Gastrocnemius medialis (tissue), 4 donors: Measurements from ENCODE around the gene SLC22A2.

ENCODE experiments used
- CTCF ChIP-seq, 5 experiments: fragments of 450-650 bp in 3 of 5; fragments of 200-600 bp in 2 of 5; sonication (generic) in 2 of 5; IDR thresholded peaks in 4 of 5; conservative IDR thresholded peaks in 1 of 5; 1 replicate in 4 of 5; 2 replicates in 1 of 5; pipeline ENCODE4 v1.5.1; 2016 to 2019; ENCODE audit warnings: antibody characterized with exemption in 5 of 5, mild to moderate bottlenecking in 3 of 5, moderate library complexity in 3 of 5
- POLR2A ChIP-seq, 2 donors: fragments of 450-650 bp; IDR thresholded peaks; one replicate each; pipeline ENCODE4 v1.6.1; 2017; ENCODE audit warnings: antibody characterized with exemption in 2 of 2, mild to moderate bottlenecking in 2 of 2, moderate library complexity in 2 of 2

DNA sequence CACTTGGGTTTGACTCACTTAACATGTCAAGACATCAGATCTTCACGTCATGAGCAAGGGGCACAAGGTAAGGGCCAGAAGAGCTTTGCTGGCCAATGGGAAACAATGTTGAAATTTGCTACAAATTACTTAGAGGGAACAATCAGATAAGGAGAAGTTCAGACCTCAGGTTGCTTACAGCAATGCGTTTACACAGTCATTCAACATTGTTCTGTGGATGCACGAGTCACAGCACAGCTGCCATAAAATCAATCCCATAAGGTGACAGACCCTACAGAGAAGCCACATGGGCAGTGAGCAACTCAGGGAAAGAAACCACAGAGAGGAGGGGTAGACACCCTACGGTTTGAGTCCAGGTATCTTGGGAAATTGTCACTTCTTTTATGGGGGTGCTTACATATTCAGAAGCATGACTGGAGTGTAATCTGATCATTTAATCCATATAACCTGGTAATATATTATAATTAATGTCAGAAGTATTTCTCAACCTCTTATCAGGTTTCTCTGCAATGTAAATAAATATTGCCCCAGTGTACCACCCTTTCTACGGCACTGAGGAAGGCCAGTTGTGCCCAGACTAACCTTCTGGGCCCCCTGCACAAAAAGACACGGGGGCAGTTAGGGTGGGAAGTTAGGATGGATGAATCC lies 2.3 kb upstream of the SLC22A2 start:
- no peak for TF ChIP-seq CTCF (IDR thresholded peaks at IDR 0.05 in 4 of 5, conservative IDR thresholded peaks at IDR 0.05 in 1 of 5)
- TF ChIP-seq POLR2A (IDR thresholded peaks at IDR 0.05), result no peak
